OCI-LY7 (cell line): ENCODE results near the gene MRRF.

Experiments
- CTCF ChIP-seq: fragments of 200-600 bp; sonication (generic); conservative IDR thresholded peaks from 2 replicates; pipeline ENCODE4 v1.5.1; 2014; ENCODE audit warnings: mild to moderate bottlenecking, antibody characterized with exemption, low read length, moderate library complexity, mixed read lengths
- EZH2phosphoT487 ChIP-seq: fragments of 200-600 bp; sonication (generic); IDR thresholded peaks from 2 replicates; pipeline ENCODE4 v1.6.1; 2018; ENCODE audit warnings: low read depth, borderline replicate concordance, mild to moderate bottlenecking, mixed run types, antibody characterized with exemption, low read length, moderate library complexity, mixed read lengths

DNA sequence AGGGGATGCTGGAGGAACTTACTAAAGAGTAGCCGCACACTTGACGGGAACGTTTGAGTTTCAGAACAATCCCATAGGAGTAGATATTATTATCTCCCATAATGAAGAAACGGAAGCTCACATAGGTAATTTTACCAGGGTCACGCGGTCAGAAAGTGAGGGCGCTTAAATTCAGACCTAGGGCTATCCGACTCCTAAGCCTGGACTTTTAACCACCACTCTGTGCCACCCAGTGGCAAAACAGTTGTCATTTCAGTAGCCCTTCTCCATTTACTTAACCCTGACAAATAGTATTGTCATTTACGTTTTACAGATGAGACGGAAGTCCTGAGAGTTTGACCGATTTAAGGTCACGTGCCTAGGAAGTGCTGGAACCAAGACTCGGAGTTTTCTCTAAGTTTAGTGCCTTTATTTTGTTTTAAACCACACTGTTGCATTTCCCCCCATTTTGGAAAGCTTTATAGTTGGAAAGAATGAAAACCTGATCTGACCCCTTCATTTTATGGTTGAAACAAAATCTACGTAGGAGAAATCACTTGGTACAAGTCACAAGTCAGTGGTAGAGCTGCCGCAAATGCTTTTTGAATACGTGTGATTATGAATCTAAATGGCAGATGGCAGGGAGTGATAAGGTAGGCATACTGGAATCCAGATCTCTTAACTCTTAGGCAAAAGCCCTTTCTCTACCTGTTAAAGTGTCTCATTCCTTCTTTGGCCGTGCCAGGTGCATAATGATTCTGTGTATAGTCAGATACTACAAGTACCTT is 650 bp downstream of the MRRF start:
- peak; percentile 60; the same call in 1 of the 2 replicates for TF ChIP-seq CTCF
- no peak for TF ChIP-seq EZH2phosphoT487
